Measurements from ENCODE around the gene MAP2K2.
A peak's percentile ranks its signal among the peaks of the same experiment; 100 is the strongest.
"Not testable (repeated sequence)": the region's sequence is repeated elsewhere in the genome, so short reads cannot be mapped to it uniquely, and the experiment has no call there.

Gene MAP2K2

GRCh38 chr19:4123615-4124568 lies at the start of gene MAP2K2:
Gene MAP2K2 (minus strand): TSS chr19:4124122. CDS start chr19:4123875, 247 bp downstream.
- DNase-seq, result peak; percentile 68

GRCh38 chr19:4172861-4173473 lies 49.0 kb upstream of the MAP2K2 start:
- no peak for DNase-seq

DNA sequence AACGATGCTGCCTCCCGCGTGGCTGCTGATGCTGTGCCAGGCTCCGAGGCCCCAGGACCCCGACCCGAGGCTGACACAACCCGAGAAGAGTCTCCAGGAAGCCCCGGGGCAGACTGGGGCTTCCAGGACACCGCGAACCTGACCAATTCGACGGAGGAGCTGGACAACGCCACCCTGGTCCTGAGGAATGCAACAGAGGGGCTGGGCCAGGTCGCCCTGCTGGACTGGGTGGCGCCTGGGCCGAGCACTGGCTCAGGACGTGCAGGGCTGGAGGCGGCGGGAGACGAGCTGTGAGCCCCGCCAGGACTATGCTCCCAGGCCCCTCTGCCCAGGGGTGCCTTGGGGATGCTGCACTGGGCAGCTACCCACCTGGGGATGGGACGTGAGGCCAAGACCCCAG lies 47.8 kb upstream of the MAP2K2 start:
- no peak for DNase-seq

- DNase-seq, result no peak
Measured at GRCh38 chr19:4164262-4164661, 40.3 kb upstream of the MAP2K2 start.

DNA sequence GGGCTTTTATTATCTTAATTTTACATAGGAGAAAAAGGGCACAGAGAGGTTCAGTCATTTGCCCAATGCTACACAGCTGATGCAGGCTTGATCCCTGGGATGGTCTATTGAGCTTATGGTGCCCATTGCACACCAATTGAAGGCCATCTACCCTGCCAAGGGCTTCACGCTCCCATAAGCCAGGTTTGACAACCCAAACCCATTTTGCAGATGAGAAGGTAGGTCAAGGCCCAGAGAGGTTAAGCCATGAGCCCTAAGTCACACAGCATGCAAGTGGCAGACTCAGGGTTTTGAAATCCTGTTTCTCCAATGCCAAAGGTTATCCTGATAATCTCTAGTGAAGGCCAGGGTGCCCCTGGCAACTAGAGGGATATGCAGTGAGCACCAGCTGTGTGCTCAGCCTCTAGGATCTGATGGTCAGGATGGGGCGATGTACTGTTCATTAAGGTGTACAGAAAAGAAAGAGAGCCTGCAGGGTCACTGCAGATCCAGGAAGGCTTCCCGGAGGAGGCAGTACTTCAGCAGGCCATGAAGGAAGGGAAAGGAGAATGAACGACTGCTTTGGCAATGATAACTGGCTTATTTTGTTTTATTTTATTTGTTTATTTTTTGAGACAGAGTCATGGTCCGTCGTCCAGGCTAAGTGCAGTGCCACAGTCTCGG lies 37.6 kb upstream of the MAP2K2 start:
- no peak for DNase-seq

- not testable (repeated sequence) for DNase-seq
Measured at GRCh38 chr19:4157971-4158370, 34.0 kb upstream of the MAP2K2 start.

- no peak for DNase-seq
Measured at GRCh38 chr19:4157164-4157563, 33.2 kb upstream of the MAP2K2 start.

DNA sequence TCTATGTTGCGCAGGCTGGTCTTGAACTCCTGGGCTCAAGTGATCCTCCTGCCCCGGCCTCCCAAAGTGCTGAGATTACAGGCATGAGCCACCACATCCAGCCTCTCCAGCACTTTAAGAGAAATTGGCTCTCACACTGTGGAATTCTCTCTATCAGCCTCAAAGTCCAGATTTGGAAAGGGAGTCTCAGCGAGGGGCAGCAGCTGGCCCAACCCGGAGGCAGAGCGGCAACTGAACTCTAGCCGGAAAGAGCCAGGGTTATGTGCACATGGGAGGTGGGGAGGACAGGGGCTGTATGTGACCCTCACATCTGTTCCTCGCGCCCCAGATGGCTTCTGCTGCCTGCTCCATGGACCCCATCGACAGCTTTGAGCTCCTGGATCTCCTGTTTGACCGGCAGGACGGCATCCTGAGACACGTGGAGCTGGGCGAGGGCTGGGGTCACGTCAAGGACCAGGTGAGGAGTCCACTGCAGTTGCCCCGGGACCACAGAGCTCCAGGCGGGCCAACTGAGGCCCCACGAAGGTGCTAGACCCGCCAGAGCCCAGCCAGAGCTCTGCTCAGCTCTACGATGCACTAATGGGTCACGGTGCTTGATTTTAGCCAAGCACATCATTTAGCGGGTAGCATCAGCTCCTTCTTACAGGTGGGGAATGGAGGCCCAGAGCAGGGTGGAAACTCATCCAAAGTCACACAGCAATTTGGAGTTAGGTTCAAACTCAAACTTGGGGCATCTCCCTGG lies 30.8 kb upstream of the MAP2K2 start:
- no peak for DNase-seq

DNA sequence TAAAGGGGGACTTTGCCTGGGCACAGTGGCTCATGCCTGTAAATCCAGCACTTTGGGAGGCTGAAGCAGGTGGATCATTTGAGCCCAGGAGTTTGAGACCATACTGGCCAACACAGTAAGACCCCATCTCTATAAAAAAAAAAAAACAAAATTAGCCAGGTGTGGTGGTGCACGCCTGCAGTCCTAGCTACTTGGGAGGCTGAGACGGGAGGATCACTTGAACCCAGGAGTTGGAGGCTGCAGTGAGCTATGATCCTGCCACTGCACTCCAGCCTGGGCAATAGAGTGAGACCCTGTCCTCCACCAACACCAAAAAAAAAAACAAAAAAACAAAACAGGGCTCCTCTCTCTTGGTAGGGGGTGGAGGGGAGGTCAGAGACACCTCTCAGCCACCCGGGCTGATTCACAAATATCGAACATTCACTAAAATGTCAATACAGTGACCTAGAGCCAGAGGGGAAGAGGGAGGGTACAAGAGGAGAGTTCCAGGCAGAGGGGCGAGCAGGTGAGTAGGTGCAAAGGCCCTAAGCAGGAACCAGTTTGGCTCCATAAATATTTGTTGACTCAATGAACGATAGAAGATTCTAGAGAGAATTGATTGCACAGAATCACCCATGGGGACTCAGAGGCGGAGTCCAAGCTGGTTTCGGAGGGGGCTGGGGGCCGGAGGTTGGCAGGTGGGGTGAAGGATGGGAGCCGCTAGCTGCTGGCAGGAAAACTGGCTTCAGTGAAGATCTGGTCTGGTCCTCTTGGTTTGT lies 28.5 kb upstream of the MAP2K2 start:
- DNase-seq, result no peak

GRCh38 chr19:4151623-4152022 lies 27.7 kb upstream of the MAP2K2 start:
- DNase-seq, result no peak

- no peak for DNase-seq
Measured at GRCh38 chr19:4149518-4150288, 25.8 kb upstream of the MAP2K2 start.

- DNase-seq, result no peak
Measured at GRCh38 chr19:4144666-4145249, 20.8 kb upstream of the MAP2K2 start.

GRCh38 chr19:4142916-4143315 lies 19.0 kb upstream of the MAP2K2 start:
- not testable (repeated sequence) for DNase-seq

DNA sequence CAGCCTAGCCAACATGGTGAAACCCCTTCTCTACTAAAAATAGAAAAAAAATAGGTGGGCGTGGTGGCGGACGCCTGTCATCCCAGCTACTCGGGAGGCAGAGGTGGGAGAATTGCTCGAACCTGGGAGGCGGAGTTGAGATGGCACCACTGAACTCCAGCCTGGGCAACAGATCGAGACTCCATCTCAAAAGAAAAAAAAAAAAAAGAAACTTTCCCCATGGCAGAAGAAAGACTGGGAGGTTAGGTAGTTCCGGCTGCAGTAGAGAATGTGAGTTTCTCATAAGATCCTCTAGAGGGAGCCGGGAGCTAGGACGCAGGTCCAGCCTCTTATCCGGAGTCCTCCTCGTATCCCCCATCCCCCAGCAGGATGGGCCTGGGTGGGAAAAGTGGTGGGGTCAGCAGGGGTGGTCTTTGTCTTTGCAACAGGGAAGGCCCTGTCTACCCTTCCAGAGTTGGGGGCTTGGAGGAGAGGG lies 16.4 kb upstream of the MAP2K2 start:
- DNase-seq, result peak; percentile 20

DNA sequence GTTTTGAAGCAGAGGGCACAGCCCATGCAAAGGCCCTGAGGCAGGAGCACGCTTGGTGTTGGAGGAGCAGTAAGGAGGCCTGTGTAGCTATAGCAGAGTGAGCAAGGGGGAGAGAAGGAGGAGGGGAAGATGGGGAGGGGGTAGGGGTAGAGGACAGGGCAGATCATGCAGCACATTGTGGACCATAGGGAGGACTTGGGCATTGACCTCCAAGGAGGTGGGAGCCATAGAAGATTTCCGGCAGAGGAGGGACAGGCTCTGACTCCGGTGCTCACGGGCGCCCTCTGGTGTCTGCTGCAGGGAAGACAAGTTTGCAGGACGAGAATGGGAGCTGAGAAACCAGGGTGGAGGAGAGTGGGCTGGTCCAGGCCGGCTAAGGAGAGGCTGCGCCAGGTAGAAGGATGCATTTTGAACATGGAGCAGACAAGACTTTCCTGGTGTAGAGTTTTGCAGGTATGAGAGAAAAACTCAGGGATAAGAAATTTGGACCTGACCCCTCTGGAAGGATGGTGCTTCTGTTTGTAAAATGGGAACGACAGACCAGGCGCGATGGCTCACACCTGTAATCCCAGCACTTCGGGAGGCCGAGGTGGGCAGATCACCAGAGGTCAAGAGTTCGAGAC lies 15.8 kb upstream of the MAP2K2 start:
- no peak for DNase-seq

- DNase-seq, result no peak
Measured at GRCh38 chr19:4138445-4138844, 14.5 kb upstream of the MAP2K2 start.

DNA sequence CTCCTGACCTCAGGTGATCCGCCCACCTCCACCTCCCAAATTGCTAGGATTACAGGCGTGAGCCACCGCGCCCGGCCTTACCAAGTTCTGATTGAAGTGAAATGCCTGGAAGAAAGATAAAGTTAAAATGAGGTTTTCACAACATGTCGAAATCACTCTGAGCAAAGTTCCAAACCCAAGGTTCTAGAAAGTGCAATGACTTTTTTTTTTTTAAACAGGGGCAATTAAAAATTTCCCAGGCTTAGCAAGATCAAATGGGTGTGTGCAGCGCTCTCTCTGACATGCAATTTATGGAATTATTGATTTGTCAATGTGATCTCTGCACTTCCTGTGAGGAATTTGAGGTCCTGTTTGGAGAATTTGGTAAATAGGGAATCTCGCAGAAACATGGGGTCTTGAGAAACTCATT lies 12.8 kb upstream of the MAP2K2 start:
- no peak for DNase-seq

DNA sequence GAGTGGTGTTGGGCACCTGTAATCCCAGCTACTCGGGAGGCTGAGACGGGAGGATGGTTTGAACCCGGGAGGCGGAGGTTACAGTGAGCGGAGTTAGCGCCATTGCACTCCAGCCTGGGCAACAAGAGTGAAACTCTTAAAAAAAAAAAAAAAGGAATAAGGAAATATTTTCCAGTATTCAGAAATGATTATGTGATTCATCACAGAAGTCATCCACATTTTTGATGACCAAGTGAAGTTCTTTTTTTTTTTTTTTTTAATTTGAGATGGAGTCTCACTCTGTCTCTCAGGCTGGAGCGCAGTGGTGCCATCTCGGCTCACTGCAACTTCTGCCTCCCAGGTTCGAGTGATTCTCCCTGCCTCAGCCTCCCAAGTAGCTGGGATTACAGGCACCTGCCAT lies 11.5 kb upstream of the MAP2K2 start:
- DNase-seq, result not testable (repeated sequence)

GRCh38 chr19:4134351-4134750 lies 10.4 kb upstream of the MAP2K2 start:
- DNase-seq, result no peak

DNA sequence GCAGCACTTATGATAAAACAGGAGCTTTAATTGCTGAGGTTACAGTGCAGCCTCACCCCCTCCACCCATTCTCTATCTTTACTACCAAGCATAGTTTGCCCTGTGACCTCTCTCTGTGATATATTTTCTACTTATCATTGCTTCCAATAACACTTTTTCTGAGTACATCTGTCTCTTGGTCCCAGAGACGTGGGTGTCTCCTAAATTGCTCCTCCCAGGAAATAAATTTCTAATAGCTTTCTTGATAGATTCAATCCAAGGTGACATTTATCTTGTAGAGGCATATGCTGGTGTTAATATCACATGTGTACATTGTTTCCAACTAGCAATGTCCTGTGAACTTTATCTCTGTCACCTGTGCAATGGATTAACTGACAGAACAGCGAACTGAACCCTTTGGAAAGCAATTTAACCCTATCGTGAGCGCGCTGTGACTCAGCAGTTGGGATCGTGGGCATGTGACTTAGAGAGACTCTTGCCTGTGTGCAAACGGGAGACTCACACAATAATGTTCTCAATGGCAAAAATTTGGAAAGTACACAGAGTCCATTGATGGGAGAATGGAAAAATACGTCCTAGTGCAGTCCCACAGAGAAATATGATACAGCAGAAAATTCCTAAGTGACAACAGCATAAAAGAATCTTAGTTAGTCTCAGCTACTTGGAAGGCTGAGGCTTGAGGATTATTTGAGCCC lies 7.0 kb upstream of the MAP2K2 start:
- DNase-seq, result no peak
